ENCODE data around the gene ZNF646.

GRCh38 chr16:31025339-31025738, 48.9 kb upstream of the ZNF646 start:
- TF ChIP-seq, protein P1, sequence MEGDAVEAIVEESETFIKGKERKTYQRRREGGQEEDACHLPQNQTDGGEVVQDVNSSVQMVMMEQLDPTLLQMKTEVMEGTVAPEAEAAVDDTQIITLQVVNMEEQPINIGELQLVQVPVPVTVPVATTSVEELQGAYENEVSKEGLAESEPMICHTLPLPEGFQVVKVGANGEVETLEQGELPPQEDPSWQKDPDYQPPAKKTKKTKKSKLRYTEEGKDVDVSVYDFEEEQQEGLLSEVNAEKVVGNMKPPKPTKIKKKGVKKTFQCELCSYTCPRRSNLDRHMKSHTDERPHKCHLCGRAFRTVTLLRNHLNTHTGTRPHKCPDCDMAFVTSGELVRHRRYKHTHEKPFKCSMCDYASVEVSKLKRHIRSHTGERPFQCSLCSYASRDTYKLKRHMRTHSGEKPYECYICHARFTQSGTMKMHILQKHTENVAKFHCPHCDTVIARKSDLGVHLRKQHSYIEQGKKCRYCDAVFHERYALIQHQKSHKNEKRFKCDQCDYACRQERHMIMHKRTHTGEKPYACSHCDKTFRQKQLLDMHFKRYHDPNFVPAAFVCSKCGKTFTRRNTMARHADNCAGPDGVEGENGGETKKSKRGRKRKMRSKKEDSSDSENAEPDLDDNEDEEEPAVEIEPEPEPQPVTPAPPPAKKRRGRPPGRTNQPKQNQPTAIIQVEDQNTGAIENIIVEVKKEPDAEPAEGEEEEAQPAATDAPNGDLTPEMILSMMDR (IDR thresholded peaks at IDR 0.05; ENCODE audit: low read depth, low read length, poor library complexity, severe bottlenecking), result no peak
- no peak for TF ChIP-seq EZH2phosphoT487 (IDR thresholded peaks at IDR 0.05; ENCODE audit: borderline replicate concordance, low read length)
